PC-9 (cell line): Measurements from ENCODE around the gene ZDHHC23. TPM values are rescaled to one million over a fixed set of nuclear protein-coding genes. Genes with fewer than 3 reads are reported as not detected.

ENCODE experiments used
- BruUV-seq: library from RNA; stranded (reverse); fragments of 400-500 nt; replicated peaks from 2 replicates; lab custom pipeline; 2021; lab: Mats Ljungman, UMichigan
- CTCF ChIA-PET: fragments of 300-600 bp; sonication (Branson Sonifier 250); formaldehyde crosslinking; loops from one replicate; lab custom pipeline; 2022; ENCODE audit warnings: antibody characterized with exemption; lab: Charles Lee
- POLR2A ChIA-PET: fragments of 300-600 bp; sonication (Branson Sonifier 250); formaldehyde crosslinking; loops from one replicate; lab custom pipeline; 2022; ENCODE audit warnings: antibody characterized with exemption; ENCODE audit not compliant: unreplicated experiment; lab: Charles Lee
- DNase-seq, 2 experiments: peaks; one replicate each; pipeline versions ENCODE4 v3.0.0 to v3.0.0-alpha.2; 2015 to 2022; ENCODE audit warnings: mixed read lengths in 1 of 2
- H2AFZ ChIP-seq: fragments of 200-600 bp; sonication (generic); 2 replicates; pipeline ENCODE4 v1.8.1; 2017; ENCODE audit warnings: antibody characterized with exemption
- H3F3A ChIP-seq: fragments of 200-600 bp; sonication (generic); 2 replicates; pipeline ENCODE4 v1.8.1; 2017; ENCODE audit warnings: antibody characterized with exemption, mild to moderate bottlenecking, low read depth; ENCODE audit not compliant: insufficient read depth
- H3K27ac ChIP-seq: fragments of 200-600 bp; sonication (generic); 2 replicates; pipeline ENCODE4 v1.6.1; 2016; ENCODE audit warnings: mixed run types
- H3K27me3 ChIP-seq: fragments of 200-600 bp; sonication (generic); 2 replicates; pipeline ENCODE4 v1.6.1; 2016; ENCODE audit warnings: low read depth, mixed run types; ENCODE audit not compliant: insufficient read depth
- H3K36me3 ChIP-seq: fragments of 200-600 bp; sonication (generic); 2 replicates; pipeline ENCODE4 v1.6.1; 2016; ENCODE audit warnings: low read depth, mixed run types
- H3K4me1 ChIP-seq: fragments of 200-600 bp; sonication (generic); replicated peaks from 2 replicates; pipeline ENCODE4 v1.6.1; 2016; ENCODE audit warnings: mixed run types; ENCODE audit not compliant: insufficient read depth
- H3K4me2 ChIP-seq: fragments of 200-600 bp; sonication (generic); 2 replicates; pipeline ENCODE4 v1.6.1; 2017; ENCODE audit warnings: mixed run types
- H3K4me3 ChIP-seq: fragments of 200-600 bp; sonication (generic); 2 replicates; pipeline ENCODE4 v1.6.1; 2016; ENCODE audit warnings: mixed run types
- H3K79me2 ChIP-seq: fragments of 200-600 bp; sonication (generic); 2 replicates; pipeline ENCODE4 v1.6.1; 2017; ENCODE audit warnings: low read depth, mixed run types
- H3K9me2 ChIP-seq: fragments of 200-600 bp; sonication (generic); 2 replicates; pipeline ENCODE4 v1.8.1; 2017; ENCODE audit warnings: mild to moderate bottlenecking; ENCODE audit not compliant: insufficient read depth
- H3K9me3 ChIP-seq: fragments of 200-600 bp; sonication (generic); 2 replicates; pipeline ENCODE4 v1.8.1; 2016; ENCODE audit warnings: low read depth; ENCODE audit not compliant: insufficient read depth
- H4K20me1 ChIP-seq: fragments of 200-600 bp; sonication (generic); 2 replicates; pipeline ENCODE4 v1.8.1; 2017; ENCODE audit not compliant: insufficient read depth
- EZH2 ChIP-seq: fragments of 200-600 bp; sonication (generic); IDR thresholded peaks from 2 replicates; pipeline ENCODE4 v1.8.0; 2017; ENCODE audit warnings: antibody characterized with exemption, low read depth
- intact Hi-C: fragments of 100-400 bp; cut with micrococcal nuclease; formaldehyde crosslinking; loops from one replicate; pipeline ENCODE4 v1.10.0; 2022; ENCODE audit not compliant: unreplicated experiment
- total RNA-seq: library from RNA; stranded (reverse); gene quantifications from 2 replicates; pipeline ENCODE4 v1.2.3, GENCODE V29; 2021
- TF ChIP-seq, protein P1 (sequence below): fragments of 200-600 bp; sonication (generic); conservative IDR thresholded peaks from 2 replicates; pipeline ENCODE4 v1.6.1; 2017; ENCODE audit warnings: mixed run types, antibody characterized with exemption, mild to moderate bottlenecking, moderate library complexity

Gene ZDHHC23
- total RNA-seq, 1 experiment from 2014 or later = 17.5 TPM

DNA sequence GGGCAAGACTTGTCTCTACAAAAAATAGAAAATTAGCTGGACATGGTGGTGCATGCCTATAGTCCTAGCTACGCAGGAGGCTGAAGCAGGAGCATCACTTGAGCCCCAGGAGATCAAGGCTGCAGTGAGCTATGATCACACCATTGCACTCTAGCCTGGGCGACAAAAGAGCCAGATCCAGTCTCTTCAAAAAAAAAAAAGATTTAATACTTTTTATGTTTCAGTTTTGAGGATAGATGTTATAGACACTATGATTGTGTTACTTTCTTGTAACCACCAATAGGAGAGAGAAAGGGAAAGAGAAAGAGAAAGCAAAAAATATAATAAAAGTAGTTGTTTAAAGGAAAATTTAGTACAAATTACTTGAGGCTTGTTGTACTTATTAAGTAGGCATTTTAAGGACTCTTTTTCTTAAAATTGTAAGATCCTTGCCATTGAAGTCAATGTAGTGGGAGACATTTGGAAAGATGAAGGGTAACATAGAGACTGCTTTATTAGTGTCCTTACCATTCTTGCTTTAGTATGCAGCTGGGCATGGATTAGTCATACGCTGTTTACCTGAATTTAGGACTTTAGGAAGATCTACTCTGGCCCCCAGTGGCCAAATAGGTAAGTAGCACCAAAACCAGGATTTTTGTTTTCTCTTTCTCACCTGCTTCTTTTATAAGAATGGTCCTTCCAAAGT, 35.1 kb upstream of the ZDHHC23 start:
- ChIA-PET POLR2A (interaction anchor here (0.7 kb wide), 1 partner anchor 166 kb away, joined by 5 read pairs; the partner anchor contains the start of gene ATP6V1A), CTCF (interaction anchor here (0.6 to 2.1 kb wide), 4 partner anchors 68 to 335 kb away, joined by 4 to 18 read pairs (median 9); partner anchors contain the start of gene GRAMD1C)
- BruUV-seq = no TSS peak
- H3K79me2 ChIP-seq = no peaks in the 10 kb centered on the region
- TF ChIP-seq EZH2 = no peak
- TF ChIP-seq, protein P1, sequence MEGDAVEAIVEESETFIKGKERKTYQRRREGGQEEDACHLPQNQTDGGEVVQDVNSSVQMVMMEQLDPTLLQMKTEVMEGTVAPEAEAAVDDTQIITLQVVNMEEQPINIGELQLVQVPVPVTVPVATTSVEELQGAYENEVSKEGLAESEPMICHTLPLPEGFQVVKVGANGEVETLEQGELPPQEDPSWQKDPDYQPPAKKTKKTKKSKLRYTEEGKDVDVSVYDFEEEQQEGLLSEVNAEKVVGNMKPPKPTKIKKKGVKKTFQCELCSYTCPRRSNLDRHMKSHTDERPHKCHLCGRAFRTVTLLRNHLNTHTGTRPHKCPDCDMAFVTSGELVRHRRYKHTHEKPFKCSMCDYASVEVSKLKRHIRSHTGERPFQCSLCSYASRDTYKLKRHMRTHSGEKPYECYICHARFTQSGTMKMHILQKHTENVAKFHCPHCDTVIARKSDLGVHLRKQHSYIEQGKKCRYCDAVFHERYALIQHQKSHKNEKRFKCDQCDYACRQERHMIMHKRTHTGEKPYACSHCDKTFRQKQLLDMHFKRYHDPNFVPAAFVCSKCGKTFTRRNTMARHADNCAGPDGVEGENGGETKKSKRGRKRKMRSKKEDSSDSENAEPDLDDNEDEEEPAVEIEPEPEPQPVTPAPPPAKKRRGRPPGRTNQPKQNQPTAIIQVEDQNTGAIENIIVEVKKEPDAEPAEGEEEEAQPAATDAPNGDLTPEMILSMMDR = peak; percentile 84
- H3K27me3 ChIP-seq = no peaks in the 10 kb centered on the region
- H3K36me3 ChIP-seq = 0 out of 2 replicates have a peak, but pooled peaks cover 4% of the 10 kb centered on the region
- H2AFZ ChIP-seq = no peak overlapping the region
- H3F3A ChIP-seq = no peaks in the 10 kb centered on the region
- intact Hi-C loops = loop anchor here (1.0 to 5.0 kb wide), 5 partner anchors 68 to 860 kb away; partner anchors contain the start of gene GRAMD1C
- H3K4me3 ChIP-seq = no peak overlapping the region
- no peaks in the 10 kb centered on the region for H3K9me2 ChIP-seq
- peak; percentile 48 to 77 for DNase-seq
- H3K4me2 ChIP-seq = peak overlapping the region; percentile 20
- peaks cover 4% of the 10 kb centered on the region; the same call in 1 of the 2 replicates for H3K4me1 ChIP-seq
- H3K27ac ChIP-seq = no peak overlapping the region
- no peaks in the 10 kb centered on the region for H3K9me3 ChIP-seq
- H4K20me1 ChIP-seq = no peaks in the 10 kb centered on the region

DNA sequence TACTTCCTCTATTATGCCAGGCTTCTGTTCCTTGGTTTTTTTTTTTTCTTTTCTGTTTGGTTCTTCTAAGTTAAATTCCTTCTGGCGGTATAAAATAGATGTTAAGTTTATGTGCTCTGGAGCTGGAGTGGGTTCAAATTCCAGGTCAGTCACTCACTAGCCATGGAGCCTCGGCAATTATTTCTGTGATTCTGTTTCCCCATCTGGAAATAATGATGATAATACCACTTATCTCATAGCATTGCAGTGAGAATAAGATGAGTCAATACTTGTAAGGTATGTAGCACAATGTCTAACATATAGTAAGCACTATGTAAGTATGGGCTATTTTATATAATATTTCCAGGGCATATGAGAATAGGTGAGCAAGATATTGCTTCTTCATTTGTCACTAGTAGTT, 33.2 kb upstream of the ZDHHC23 start:
- TF ChIP-seq, protein P1 = no peak
- TF ChIP-seq EZH2 = no peak
- Histone ChIP-seq H3K9me2 (no peaks in the 10 kb centered on the region), H3F3A (no peaks in the 10 kb centered on the region), H3K9me3 (peaks cover 5% of the 10 kb centered on the region; the same call in 1 of the 2 replicates), H3K27me3 (no peaks in the 10 kb centered on the region), H3K36me3 (0 out of 2 replicates have a peak, but pooled peaks cover 4% of the 10 kb centered on the region), H3K4me3 (no peak overlapping the region), H3K27ac (no peak overlapping the region), H4K20me1 (no peaks in the 10 kb centered on the region), H2AFZ (no peak overlapping the region), H3K4me1 (peaks cover 4% of the 10 kb centered on the region; the same call in 1 of the 2 replicates), H3K79me2 (no peaks in the 10 kb centered on the region), H3K4me2 (no peak overlapping the region)
- CTCF ChIA-PET = interaction anchor here (2.1 kb wide), 1 partner anchor 178 kb away, joined by 9 read pairs; no protein-coding TSS in a partner anchor
- no peak for DNase-seq
- intact Hi-C loops = loop anchor here (5.0 kb wide), 1 partner anchor 862 kb away; no protein-coding TSS in a partner anchor
- BruUV-seq = no TSS peak
- POLR2A ChIA-PET = no interaction called here

DNA sequence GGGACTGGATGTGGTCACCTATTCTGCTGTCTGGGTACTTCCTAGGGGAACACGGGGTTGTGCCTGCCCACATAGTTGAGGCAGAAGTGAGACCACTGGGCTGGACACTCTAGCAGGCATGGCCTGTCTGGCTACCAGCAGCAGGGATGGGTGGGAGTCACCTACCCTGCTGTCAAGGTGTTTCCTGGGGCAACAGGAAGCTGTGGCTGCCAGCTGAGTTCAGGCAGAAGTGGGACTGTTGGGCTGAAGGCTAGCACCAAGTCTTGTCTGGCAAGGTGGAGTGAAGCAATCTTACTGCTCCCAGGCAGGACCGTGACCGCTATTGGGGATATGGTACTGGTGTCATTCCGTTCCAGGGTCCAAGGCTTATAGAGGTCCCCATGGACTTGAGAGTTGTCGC, 20.3 kb upstream of the ZDHHC23 start:
- TF ChIP-seq EZH2 = no peak
- TF ChIP-seq, protein P1 = no peak
- CTCF ChIA-PET = no interaction called here
- DNase-seq = no peak

More for the DNA sequence above, 20.3 kb upstream of the ZDHHC23 start:
- Histone ChIP-seq H3K4me2 (no peak overlapping the region), H3K79me2 (no peaks in the 10 kb centered on the region), H3K9me3 (peaks cover 8% of the 10 kb centered on the region; the same call in 1 of the 2 replicates), H3K9me2 (no peaks in the 10 kb centered on the region; the same call in 1 of the 2 replicates), H3K27me3 (no peaks in the 10 kb centered on the region), H3F3A (no peaks in the 10 kb centered on the region), H3K4me1 (no peaks in the 10 kb centered on the region), H3K36me3 (no peaks in the 10 kb centered on the region), H3K27ac (no peak overlapping the region), H4K20me1 (no peaks in the 10 kb centered on the region), H3K4me3 (no peak overlapping the region), H2AFZ (no peak overlapping the region)
- intact Hi-C loops = no loop called here
- BruUV-seq = no TSS peak
- POLR2A ChIA-PET = no interaction called here
